ENCODE measurements around the gene MSI2.

The MSI2 gene

GRCh38 chr17:57676543-57676942 lies 420.2 kb downstream of the MSI2 start:
- no peak for DNase-seq (ENCODE audit: low read depth in 2 of 2)

- no peak for DNase-seq (ENCODE audit: low read depth in 2 of 2)
These were observed 421.0 kb downstream of the MSI2 start for GRCh38 chr17:57677301-57677700.

- no peak for DNase-seq (ENCODE audit: low read depth in 2 of 2)
These were observed 421.5 kb downstream of the MSI2 start for GRCh38 chr17:57677858-57678257.

DNA sequence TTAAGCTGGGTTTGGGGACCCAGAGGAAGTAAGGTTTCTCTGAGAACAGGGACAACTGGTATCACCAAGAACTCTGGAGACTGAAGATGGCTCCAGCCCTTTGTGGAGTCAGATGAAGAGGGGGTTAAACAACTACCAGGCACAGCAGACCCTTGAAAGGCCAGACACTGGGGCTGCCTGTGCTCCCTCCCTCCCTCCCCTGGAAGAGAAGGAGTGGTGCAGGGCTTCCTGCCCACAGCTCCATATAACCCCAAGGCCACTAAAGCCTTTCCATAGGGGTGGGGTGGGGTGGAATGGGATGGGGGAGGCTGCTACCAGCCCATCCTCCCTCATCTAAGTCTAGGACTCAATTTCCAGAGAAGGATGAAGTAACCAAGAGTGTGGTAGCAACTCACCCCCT lies 422.1 kb downstream of the MSI2 start:
- DNase-seq (ENCODE audit: low read depth in 2 of 2), result no peak

GRCh38 chr17:57679356-57679755 lies 423.0 kb downstream of the MSI2 start:
- DNase-seq (ENCODE audit: low read depth in 2 of 2), result no peak

GRCh38 chr17:57679906-57680695 lies 423.8 kb downstream of the MSI2 start:
- DNase-seq (ENCODE audit: low read depth in 2 of 2), result no peak

- no peak for DNase-seq (ENCODE audit: low read depth in 2 of 2)
These were observed 426.4 kb downstream of the MSI2 start for GRCh38 chr17:57682701-57683100.

- DNase-seq (ENCODE audit: low read depth in 2 of 2), result no peak
These were observed 428.6 kb downstream of the MSI2 start for GRCh38 chr17:57684711-57685498.

DNA sequence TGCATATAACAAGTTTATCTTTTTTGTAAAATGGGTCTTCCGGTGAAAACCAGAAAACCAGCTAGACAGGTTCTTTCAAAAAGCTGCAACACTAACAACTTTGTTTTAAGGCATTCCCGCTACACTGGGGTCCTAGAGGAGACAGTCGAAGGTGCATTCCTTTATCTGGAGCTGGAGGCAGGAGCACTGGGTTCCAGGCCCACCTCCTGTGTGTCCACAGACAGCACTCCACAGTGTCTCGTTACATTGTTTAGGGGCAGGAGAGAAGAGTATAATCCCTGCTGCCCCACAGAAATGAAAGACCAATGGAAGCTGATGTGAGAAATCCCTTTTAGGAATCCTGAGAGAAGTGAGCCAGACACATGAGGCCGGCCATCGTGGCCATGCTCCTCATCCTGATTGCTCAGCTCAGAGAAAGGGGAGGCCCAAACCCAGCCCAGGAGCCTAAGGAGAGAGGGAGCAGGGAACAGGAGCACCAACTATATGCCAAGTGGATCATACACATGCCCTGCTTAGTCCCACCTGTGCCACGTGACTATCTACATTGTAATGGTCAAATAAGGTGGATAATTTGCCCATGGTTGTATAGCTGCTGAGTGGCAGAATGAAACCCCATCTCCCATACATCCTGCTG lies 429.3 kb downstream of the MSI2 start:
- DNase-seq (ENCODE audit: low read depth in 2 of 2), result no peak

- DNase-seq (ENCODE audit: low read depth in 2 of 2), result no peak
These were observed 431.3 kb downstream of the MSI2 start for GRCh38 chr17:57687642-57688041.

DNA sequence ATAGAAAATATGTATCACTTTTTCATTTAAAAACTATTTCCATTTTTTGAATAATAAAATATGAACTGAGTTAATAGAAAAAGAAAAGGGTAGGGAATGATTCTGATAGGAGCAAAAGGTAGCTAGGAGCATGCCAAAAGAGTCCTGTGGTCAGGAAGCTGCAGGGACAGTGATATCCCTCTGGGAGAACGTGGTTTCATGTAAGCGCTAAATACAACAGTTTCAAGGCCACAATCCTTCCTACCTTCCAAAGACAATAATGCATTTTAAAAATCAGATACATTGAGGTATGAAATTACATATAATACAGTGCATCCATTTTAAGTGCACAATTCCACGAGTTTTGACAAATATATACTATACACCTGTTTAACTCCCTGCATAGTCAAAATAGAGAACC lies 432.9 kb downstream of the MSI2 start:
- no peak for DNase-seq (ENCODE audit: low read depth in 2 of 2)

DNA sequence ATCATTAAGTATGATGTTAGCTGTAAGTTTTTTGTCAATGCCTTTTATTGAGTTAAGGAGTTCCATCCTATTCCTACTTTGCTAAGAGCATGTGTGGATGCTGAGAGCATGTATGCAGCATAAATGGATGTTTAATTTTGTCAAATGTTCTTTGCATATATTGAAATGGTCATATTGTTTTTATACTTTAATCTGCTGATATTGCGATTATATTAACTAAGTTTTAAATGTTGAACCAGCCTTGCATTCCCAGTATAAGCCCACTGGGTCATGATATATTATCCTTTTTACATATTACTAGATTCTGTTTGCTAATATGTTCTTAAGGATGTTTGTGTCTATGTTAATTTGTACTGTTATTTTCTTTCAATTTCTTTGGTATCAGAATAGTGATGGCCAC lies 435.6 kb downstream of the MSI2 start:
- no peak for DNase-seq (ENCODE audit: low read depth in 2 of 2)

GRCh38 chr17:57692770-57693169 lies 436.4 kb downstream of the MSI2 start:
- no peak for DNase-seq (ENCODE audit: low read depth in 2 of 2)

- no peak for DNase-seq (ENCODE audit: low read depth in 2 of 2)
These were observed 437.7 kb downstream of the MSI2 start for GRCh38 chr17:57694051-57694450.

GRCh38 chr17:57696050-57696449 lies 439.7 kb downstream of the MSI2 start:
- DNase-seq (ENCODE audit: low read depth in 2 of 2), result no peak

DNA sequence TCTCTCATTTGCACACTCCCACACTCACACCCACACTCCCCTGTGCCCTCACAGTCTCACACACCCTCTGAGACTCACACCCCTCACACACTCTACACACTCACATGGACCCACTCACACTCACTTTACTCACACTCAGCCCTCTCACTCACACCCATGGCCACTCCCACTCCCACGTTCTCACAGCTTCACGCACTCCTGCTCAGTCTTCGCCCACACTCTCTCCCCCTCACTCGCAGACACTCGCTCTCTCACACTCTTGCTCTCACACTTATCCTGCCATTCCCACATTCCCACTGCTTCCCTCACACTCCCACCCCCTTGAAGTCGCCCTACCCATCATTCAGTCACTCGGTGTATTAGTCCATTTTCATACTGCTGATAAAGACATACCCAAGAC lies 440.9 kb downstream of the MSI2 start:
- no peak for DNase-seq (ENCODE audit: low read depth in 2 of 2)

- no peak for DNase-seq (ENCODE audit: low read depth in 2 of 2)
These were observed 441.8 kb downstream of the MSI2 start for GRCh38 chr17:57697891-57698711.

- DNase-seq (ENCODE audit: low read depth in 2 of 2), result no peak
These were observed 443.5 kb downstream of the MSI2 start for GRCh38 chr17:57699751-57700219.

DNA sequence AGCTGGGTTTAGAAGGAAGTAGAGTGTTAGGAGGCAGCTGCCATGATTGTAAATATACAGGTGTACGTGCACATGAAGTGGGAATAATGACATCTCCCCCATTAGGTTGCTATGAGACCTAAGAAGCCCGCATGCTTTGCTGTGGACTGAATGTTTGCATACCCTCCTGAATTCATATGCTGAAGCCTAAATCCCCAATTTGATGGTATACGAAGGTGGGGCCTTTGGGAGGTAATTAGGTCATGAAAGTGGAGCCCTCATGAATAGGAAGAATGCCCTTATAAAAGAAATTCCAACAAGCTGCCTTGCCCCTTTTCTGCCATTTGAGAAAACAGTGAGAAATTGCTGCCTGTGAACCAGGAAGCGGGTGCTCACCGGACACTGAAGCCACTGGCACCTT lies 444.8 kb downstream of the MSI2 start:
- DNase-seq (ENCODE audit: low read depth in 2 of 2), result no peak

GRCh38 chr17:57703273-57703672 lies 446.9 kb downstream of the MSI2 start:
- DNase-seq (ENCODE audit: low read depth in 2 of 2), result no peak

GRCh38 chr17:57704448-57704847 lies 448.1 kb downstream of the MSI2 start:
- DNase-seq (ENCODE audit: low read depth in 2 of 2), result no peak

All from stimulated activated CD8-positive, alpha-beta memory T cell treated with anti-CD3 and anti-CD28 coated beads, Interleukin-2, amount 100 ng/mL, for 1 hour (primary cell).